ENCODE data around the gene COQ8B.

- TF ChIP-seq CTCF (conservative IDR thresholded peaks at IDR 0.05; ENCODE audit: low read depth, low read length) (no peak), POLR2A (IDR thresholded peaks at IDR 0.05; ENCODE audit: low read depth, low read length) (no peak), MXI1 (IDR thresholded peaks at IDR 0.05; ENCODE audit: borderline replicate concordance, low read depth, low read length) (no peak), RFX5 (IDR thresholded peaks at IDR 0.05; ENCODE audit: low read depth, low read length) (no peak), RCOR1 (IDR thresholded peaks at IDR 0.05; ENCODE audit: insufficient replicate concordance, low read length) (no peak), USF2 (IDR thresholded peaks at IDR 0.05; ENCODE audit: low read depth, low read length) (no peak), CEBPB (IDR thresholded peaks at IDR 0.05; ENCODE audit: low read depth, low read length) (no peak), BHLHE40 (IDR thresholded peaks at IDR 0.05; ENCODE audit: low read depth, low read length) (no peak), SMC3 (IDR thresholded peaks at IDR 0.05; ENCODE audit: low read depth, low read length) (no peak), RAD21 (IDR thresholded peaks at IDR 0.05; ENCODE audit: low read length) (no peak), MAZ (IDR thresholded peaks at IDR 0.05; ENCODE audit: borderline replicate concordance, low read depth, low read length) (no peak), FOS (IDR thresholded peaks at IDR 0.05; ENCODE audit: low read depth, low read length) (no peak), NFE2L2 (IDR thresholded peaks at IDR 0.05; ENCODE audit: low read depth, low read length) (no peak)
Measured at GRCh38 chr19:40739030-40739839, 22.5 kb upstream of the COQ8B start.

All from IMR-90 (cell line).